Activated T-cell treated with anti-CD3 and anti-CD28 coated beads, Interleukin-2, amount 50 U/mL, for 4 hours (primary cell): Measurements from ENCODE around the gene MAB21L4. TPM values are rescaled to one million over a fixed set of nuclear protein-coding genes. Genes with fewer than 3 reads are reported as not detected.

Source experiments
- ATAC-seq, 2 donors: fragments of 200-7000 bp; cut with Tn5 transposase; one replicate each; pipeline ENCODE4 v1.10.0; 2021
- DNase-seq: peaks from one replicate; pipeline ENCODE4 v3.0.0-alpha.2; 2020
- H3K27me3 Mint-ChIP-seq: one replicate; pipeline ENCODE4 v1.8.0; 2021; ENCODE audit warnings: low read depth, mixed read lengths
- H3K36me3 Mint-ChIP-seq: one replicate; pipeline ENCODE4 v1.8.0; 2022; ENCODE audit warnings: mixed read lengths; ENCODE audit not compliant: insufficient read depth
- H3K4me1 Mint-ChIP-seq: one replicate; pipeline ENCODE4 v1.8.0; 2021; ENCODE audit warnings: low read depth, mixed read lengths
- H3K4me3 Mint-ChIP-seq: one replicate; pipeline ENCODE4 v1.8.0; 2021; ENCODE audit warnings: mild to moderate bottlenecking, moderate library complexity, mixed read lengths
- H3K9me3 Mint-ChIP-seq: one replicate; pipeline ENCODE4 v1.8.0; 2021; ENCODE audit warnings: mixed read lengths
- total RNA-seq, 3 donors: library from RNA; stranded (reverse); gene quantifications; one replicate each; pipeline ENCODE4 v1.2.1, GENCODE V29; 2021

Gene MAB21L4
- total RNA-seq, 3 donors from 2014 or later, result not detected

GRCh38 chr2:240896394-240896793, 438 bp upstream of the MAB21L4 start:
- H3K27me3 Mint-ChIP-seq, result peaks cover 9% of the 10 kb centered on the region
- peaks cover 2% of the 10 kb centered on the region for H3K4me1 Mint-ChIP-seq
- H3K36me3 Mint-ChIP-seq, result no peaks in the 10 kb centered on the region
- DNase-seq (no peak), ATAC-seq (no peak)
- no peak overlapping the region for H3K4me3 Mint-ChIP-seq
- H3K9me3 Mint-ChIP-seq, result no peaks in the 10 kb centered on the region

GRCh38 chr2:240894836-240895558, 959 bp downstream of the MAB21L4 start:
- peaks cover 2% of the 10 kb centered on the region for H3K4me1 Mint-ChIP-seq
- H3K36me3 Mint-ChIP-seq, result no peaks in the 10 kb centered on the region
- peaks cover 9% of the 10 kb centered on the region for H3K27me3 Mint-ChIP-seq
- H3K4me3 Mint-ChIP-seq, result no peak overlapping the region
- no peak for DNase-seq
- H3K9me3 Mint-ChIP-seq, result no peaks in the 10 kb centered on the region
- no peak for ATAC-seq

GRCh38 chr2:240894006-240894405, 1.9 kb downstream of the MAB21L4 start:
- Mint-ChIP-seq H3K9me3 (no peaks in the 10 kb centered on the region), H3K4me3 (no peak overlapping the region), H3K27me3 (peaks cover 8% of the 10 kb centered on the region), H3K36me3 (no peaks in the 10 kb centered on the region), H3K4me1 (peaks cover 2% of the 10 kb centered on the region)
- ATAC-seq, result peak in 1 of 2 donors; percentile 4
- DNase-seq, result no peak

GRCh38 chr2:240893363-240893844, 2.6 kb downstream of the MAB21L4 start:
- Mint-ChIP-seq H3K9me3 (no peaks in the 10 kb centered on the region), H3K4me3 (no peak overlapping the region), H3K27me3 (peaks cover 6% of the 10 kb centered on the region), H3K4me1 (peaks cover 2% of the 10 kb centered on the region), H3K36me3 (no peaks in the 10 kb centered on the region)
- ATAC-seq (peak in 1 of 2 donors; percentile 90), DNase-seq (no peak)

GRCh38 chr2:240892925-240893324, 3.0 kb downstream of the MAB21L4 start:
- Mint-ChIP-seq H3K4me1 (peaks cover 2% of the 10 kb centered on the region), H3K4me3 (no peak overlapping the region), H3K9me3 (no peaks in the 10 kb centered on the region), H3K27me3 (peaks cover 4% of the 10 kb centered on the region), H3K36me3 (no peaks in the 10 kb centered on the region)
- ATAC-seq (no peak), DNase-seq (no peak)

- no peaks in the 10 kb centered on the region for H3K27me3 Mint-ChIP-seq
- ATAC-seq (no peak), DNase-seq (no peak)
- H3K36me3 Mint-ChIP-seq, result no peaks in the 10 kb centered on the region
- H3K9me3 Mint-ChIP-seq, result no peaks in the 10 kb centered on the region
- H3K4me3 Mint-ChIP-seq, result no peak overlapping the region
- H3K4me1 Mint-ChIP-seq, result peaks cover 2% of the 10 kb centered on the region
Measured at GRCh38 chr2:240892356-240892755, 3.6 kb downstream of the MAB21L4 start.

- Mint-ChIP-seq H3K36me3 (no peaks in the 10 kb centered on the region), H3K4me3 (no peak overlapping the region), H3K27me3 (no peaks in the 10 kb centered on the region), H3K4me1 (peaks cover 2% of the 10 kb centered on the region), H3K9me3 (no peaks in the 10 kb centered on the region)
- ATAC-seq (no peak), DNase-seq (no peak)
Measured at GRCh38 chr2:240891492-240892340, 4.2 kb downstream of the MAB21L4 start.

GRCh38 chr2:240890691-240891090, 5.3 kb downstream of the MAB21L4 start:
- ATAC-seq, result no peak
- Mint-ChIP-seq H3K9me3 (no peaks in the 10 kb centered on the region), H3K36me3 (no peaks in the 10 kb centered on the region), H3K27me3 (no peaks in the 10 kb centered on the region), H3K4me3 (no peak overlapping the region), H3K4me1 (peaks cover 2% of the 10 kb centered on the region)
- no peak for DNase-seq

GRCh38 chr2:240889601-240890560, 6.1 kb downstream of the MAB21L4 start:
- no peaks in the 10 kb centered on the region for H3K9me3 Mint-ChIP-seq
- DNase-seq (no peak), ATAC-seq (no peak)
- no peaks in the 10 kb centered on the region for H3K27me3 Mint-ChIP-seq
- peaks cover 2% of the 10 kb centered on the region for H3K4me1 Mint-ChIP-seq
- no peak overlapping the region for H3K4me3 Mint-ChIP-seq
- H3K36me3 Mint-ChIP-seq, result no peaks in the 10 kb centered on the region

GRCh38 chr2:240888890-240889573, 6.9 kb downstream of the MAB21L4 start:
- peaks cover 2% of the 10 kb centered on the region for H3K4me1 Mint-ChIP-seq
- no peaks in the 10 kb centered on the region for H3K9me3 Mint-ChIP-seq
- no peaks in the 10 kb centered on the region for H3K27me3 Mint-ChIP-seq
- ATAC-seq, result no peak
- no peak overlapping the region for H3K4me3 Mint-ChIP-seq
- DNase-seq, result no peak
- no peaks in the 10 kb centered on the region for H3K36me3 Mint-ChIP-seq

GRCh38 chr2:240888130-240888889, 7.6 kb downstream of the MAB21L4 start:
- Mint-ChIP-seq H3K36me3 (no peaks in the 10 kb centered on the region), H3K9me3 (no peaks in the 10 kb centered on the region), H3K4me3 (no peak overlapping the region), H3K4me1 (no peaks in the 10 kb centered on the region), H3K27me3 (no peaks in the 10 kb centered on the region)
- DNase-seq (no peak), ATAC-seq (no peak)

GRCh38 chr2:240887631-240888030, 8.3 kb downstream of the MAB21L4 start:
- DNase-seq, result no peak
- no peaks in the 10 kb centered on the region for H3K36me3 Mint-ChIP-seq
- H3K4me1 Mint-ChIP-seq, result no peaks in the 10 kb centered on the region

More at GRCh38 chr2:240887631-240888030, 8.3 kb downstream of the MAB21L4 start:
- Mint-ChIP-seq H3K9me3 (no peaks in the 10 kb centered on the region), H3K4me3 (no peak overlapping the region), H3K27me3 (no peaks in the 10 kb centered on the region)
- no peak for ATAC-seq
